NCI-H2171 treated with DMSO at 0.1 percent for 48 hours (cell line): ENCODE results near the gene RITA1.

Experiments
- DNase-seq: peaks from one replicate; lab custom pipeline; 2025; lab: John Stamatoyannopoulos, UW

The RITA1 gene

GRCh38 chr12:113179023-113179422, 6.5 kb upstream of the RITA1 start:
- no peak for DNase-seq

- DNase-seq: no peak
Observed at GRCh38 chr12:113180333-113180732, 5.2 kb upstream of the RITA1 start.

- no peak for DNase-seq
Observed at GRCh38 chr12:113181975-113182374, 3.5 kb upstream of the RITA1 start.

- DNase-seq: no peak
Observed at GRCh38 chr12:113183030-113183589, 2.4 kb upstream of the RITA1 start.

GRCh38 chr12:113184098-113184899, 1.2 kb upstream of the RITA1 start:
- DNase-seq: no peak

- DNase-seq: peak; percentile 84
Observed at GRCh38 chr12:113184900-113185179, 681 bp upstream of the RITA1 start.

- DNase-seq: peak; percentile 61
Observed at GRCh38 chr12:113186033-113186365, 478 bp downstream of the RITA1 start.

- DNase-seq: no peak
Observed at GRCh38 chr12:113186666-113187325, 1.3 kb downstream of the RITA1 start.

- DNase-seq: no peak
Observed at GRCh38 chr12:113189361-113189760, 3.8 kb downstream of the RITA1 start.

- no peak for DNase-seq
Observed at GRCh38 chr12:113190761-113191160, 5.2 kb downstream of the RITA1 start.

- DNase-seq: no peak
Observed at GRCh38 chr12:113191227-113191626, 5.7 kb downstream of the RITA1 start.

GRCh38 chr12:113194971-113195391, 9.5 kb downstream of the RITA1 start:
- DNase-seq: no peak

GRCh38 chr12:113195598-113195997, 10.1 kb downstream of the RITA1 start:
- DNase-seq: no peak

- DNase-seq: no peak
Observed at GRCh38 chr12:113196582-113196981, 11.1 kb downstream of the RITA1 start.

- DNase-seq: peak; percentile 77
Observed at GRCh38 chr12:113196990-113197389, 11.5 kb downstream of the RITA1 start.

GRCh38 chr12:113197518-113198077, 12.1 kb downstream of the RITA1 start:
- DNase-seq: no peak

- no peak for DNase-seq
Observed at GRCh38 chr12:113198296-113198695, 12.8 kb downstream of the RITA1 start.

GRCh38 chr12:113200021-113200797, 14.7 kb downstream of the RITA1 start:
- no peak for DNase-seq

GRCh38 chr12:113201187-113202177, 16.0 kb downstream of the RITA1 start:
- no peak for DNase-seq

GRCh38 chr12:113202300-113203075, 17.0 kb downstream of the RITA1 start:
- no peak for DNase-seq
